HG03460 (cell line): Measurements from ENCODE around the gene NKD2.
"Not testable (repeated sequence)": the region's sequence is repeated elsewhere in the genome, so short reads cannot be mapped to it uniquely, and the experiment has no call there.

Experiments used
- ATAC-seq: cut with Tn5 transposase; IDR thresholded peaks from one replicate; pipeline ENCODE4 v1.9.1; 2021; ENCODE audit not compliant: unreplicated experiment

The NKD2 gene

DNA sequence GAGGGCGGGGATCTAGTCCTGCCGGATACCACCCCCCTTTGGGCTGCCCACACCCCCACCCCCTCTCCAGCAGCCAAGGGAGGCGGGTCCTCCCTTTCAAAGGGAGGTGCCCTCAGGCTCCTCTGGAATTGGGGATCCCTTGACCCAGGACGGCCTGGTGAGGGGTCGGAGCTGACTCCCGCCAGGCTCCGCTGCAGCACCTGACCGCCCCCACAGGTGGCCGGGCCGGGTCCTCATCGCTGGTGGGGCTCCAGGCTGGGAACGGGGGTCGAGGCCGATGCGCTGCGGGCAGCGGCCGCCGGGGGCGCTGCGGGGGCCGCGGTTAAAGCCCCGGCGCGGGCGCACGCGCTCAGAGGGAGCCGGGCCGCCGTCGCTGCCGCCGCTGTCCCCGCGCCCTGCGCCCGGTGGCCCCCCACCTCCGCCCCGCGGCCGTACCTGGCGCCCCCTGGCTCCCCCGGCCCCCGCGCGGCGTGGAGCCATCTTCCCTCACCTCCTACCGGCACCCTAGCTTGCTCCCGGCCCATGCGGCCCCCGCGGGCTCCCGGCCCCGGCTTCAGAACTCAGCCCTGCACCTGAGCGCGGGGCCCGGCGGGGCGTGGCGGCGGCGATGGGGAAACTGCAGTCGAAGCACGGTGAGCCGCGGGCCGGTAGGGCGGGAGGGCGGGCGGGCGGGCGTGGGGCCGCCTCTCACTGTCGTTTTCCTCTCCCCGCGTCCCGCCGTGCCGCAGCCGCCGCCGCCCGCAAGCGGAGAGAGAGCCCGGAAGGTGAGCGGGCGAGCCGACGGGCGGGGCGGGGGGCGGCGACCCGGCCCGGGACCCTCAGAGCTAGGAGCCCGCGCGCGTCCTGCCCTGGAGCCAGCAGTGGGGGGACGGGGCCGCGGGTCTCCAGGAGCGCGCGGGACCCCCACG lies at the start of gene NKD2:
Gene NKD2 (plus strand): TSS at position 352 of the 908 bp plus-strand sequence. CDS start 256 bp downstream, at position 608.
- ATAC-seq, result no peak

DNA sequence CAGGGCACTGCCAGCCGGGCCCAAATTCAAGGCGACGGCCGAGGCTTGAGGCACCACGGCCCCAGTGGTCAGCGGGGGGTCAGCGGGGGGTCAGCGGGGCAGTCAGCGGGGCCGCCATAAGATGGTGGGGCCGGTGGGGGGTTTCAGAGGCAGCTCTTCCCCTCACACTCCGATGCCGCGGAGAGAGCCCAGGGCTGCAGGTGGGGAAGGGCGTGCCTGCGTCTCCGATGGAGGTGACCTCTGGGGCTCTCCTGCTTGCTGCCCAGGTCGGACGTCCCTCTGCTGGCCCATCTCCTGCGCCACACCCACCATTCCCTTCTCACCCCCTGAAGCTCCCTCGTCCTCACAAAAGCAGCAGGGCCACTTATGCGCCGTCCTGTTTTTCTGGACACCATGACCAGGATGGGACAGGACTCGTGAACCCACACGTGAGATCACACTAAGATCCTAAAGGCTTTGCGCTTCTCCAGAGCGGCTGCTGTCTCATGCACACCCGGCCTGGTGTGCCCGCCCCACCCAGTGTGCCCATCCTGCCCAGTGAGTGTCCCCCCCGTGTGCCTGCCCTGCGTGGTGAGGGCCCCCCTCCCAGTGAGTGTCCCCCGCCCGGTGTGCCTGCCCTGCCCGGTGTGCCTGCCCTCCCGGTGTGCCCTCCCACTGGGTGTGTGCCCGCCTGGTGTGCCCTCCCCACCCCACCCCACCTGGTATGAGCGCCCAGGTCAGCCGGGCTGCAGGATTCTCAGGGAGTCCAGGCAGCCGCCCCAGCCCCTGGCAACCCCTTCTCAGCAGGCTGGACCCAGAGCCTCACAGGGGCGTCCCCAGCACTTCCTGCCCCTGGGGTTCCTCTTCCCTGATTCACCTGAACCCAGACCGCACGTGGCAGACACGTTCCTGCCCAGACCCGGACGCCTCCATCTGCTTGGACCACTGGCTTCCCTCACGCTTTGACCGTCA lies 48.7 kb upstream of the NKD2 start:
- ATAC-seq, result no peak

- no peak for ATAC-seq
Observed at GRCh38 chr5:960551-960950, 48.1 kb upstream of the NKD2 start.

DNA sequence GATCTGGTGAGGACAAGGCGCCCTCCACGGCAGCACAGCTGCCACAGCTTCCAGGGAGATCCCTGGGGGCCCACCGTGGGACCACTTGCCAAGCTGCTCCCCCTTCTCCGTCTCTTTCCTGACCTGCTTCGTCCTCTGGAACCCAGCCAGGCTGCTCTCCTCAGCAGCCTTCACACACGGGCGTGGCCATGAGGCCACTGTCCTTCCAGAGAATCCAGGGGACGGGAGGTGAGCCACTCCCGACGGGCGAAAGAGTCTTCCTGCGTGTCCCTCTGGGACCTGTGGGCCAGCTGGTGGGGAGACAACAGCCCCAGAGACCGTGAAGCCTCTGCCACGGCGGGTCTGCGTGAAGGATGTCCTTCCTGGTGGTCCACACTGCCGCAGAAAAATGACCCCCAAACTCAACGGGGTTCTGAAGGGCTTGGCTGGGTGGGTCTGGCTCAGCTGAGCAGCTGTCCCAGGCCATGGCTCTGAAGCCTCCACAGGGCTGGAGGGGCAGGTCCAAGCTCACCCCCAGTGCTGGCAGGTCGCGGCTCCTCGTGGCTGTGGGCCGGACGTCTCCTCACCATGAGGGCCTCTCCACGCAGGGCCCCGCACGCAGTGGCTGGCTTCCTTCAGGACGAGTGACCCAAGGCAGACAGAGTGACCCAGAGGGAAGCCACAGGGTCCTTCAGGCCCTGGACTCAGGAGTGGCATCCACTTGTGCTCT lies 47.4 kb upstream of the NKD2 start:
- no peak for ATAC-seq

DNA sequence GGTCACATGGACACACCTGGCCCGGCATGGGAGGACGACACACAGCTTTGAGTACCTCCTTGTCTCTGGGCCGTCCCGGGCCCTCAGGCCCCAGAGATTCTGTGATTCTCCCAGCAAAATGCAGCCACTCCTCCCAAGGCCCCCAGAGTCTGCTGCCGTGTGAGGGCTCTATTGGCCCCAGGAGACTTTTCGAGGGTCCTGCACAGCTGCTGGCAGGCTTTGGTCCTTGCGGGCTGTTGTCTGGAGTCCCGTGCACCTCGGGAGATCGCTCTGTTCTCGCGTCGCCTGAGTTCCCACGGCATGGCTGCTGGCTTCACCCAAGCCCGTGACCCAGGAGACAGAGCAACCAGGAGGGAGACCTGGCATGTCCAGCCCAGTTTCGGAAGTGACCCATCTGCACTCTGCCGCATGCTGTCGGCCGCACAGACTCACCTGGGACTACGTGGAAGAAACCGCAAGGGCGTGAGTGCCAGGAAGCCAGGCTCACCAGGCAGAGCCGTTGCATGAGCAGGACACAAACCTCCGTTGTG lies 46.8 kb upstream of the NKD2 start:
- no peak for ATAC-seq

DNA sequence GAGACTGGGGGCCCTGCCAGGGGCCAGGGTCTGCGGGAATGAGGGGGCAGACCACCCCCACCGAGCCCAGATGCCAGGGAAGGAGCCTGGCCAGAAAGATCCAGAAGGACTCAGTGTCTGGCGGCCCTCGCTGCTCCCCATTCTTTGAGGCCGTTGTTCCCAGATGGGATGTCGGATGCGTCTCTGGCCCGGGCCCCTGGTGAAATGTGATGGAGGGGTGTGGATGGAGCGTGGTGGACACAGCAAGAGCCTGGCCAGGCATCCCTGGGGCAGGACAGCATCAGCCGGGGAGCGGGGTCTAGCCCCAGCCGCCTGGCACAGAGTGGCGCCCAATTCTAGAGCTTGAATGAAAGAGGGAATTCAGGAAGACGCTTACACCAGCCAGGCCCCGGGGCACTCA lies 46.2 kb upstream of the NKD2 start:
- no peak for ATAC-seq

- no peak for ATAC-seq
Observed at GRCh38 chr5:962801-963200, 45.8 kb upstream of the NKD2 start.

DNA sequence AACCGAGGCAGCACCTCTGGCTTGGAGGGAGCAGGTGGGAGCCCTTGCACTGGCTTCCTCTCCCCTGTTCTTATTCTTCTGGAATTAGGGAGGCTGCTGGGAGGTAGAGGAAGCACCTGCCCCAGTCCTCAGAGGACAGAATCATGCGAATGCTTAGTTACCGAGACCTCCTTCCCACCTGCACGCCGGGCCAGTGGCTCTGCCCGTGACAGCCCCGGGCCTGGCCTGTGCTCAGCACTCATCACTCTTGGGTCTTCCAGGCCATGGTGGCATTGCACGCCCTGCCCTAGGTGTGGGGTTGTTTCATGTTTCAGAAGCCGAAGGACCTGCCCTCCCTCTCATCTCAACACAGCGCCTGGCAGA lies 45.3 kb upstream of the NKD2 start:
- no peak for ATAC-seq

GRCh38 chr5:963673-964531 lies 44.7 kb upstream of the NKD2 start:
- ATAC-seq, result peak; percentile 76

GRCh38 chr5:964821-965220 lies 43.8 kb upstream of the NKD2 start:
- no peak for ATAC-seq

- no peak for ATAC-seq
Observed at GRCh38 chr5:965604-966344, 42.8 kb upstream of the NKD2 start.

- ATAC-seq, result no peak
Observed at GRCh38 chr5:966345-966710, 42.3 kb upstream of the NKD2 start.

- ATAC-seq, result no peak
Observed at GRCh38 chr5:966941-967340, 41.7 kb upstream of the NKD2 start.

GRCh38 chr5:968881-969280 lies 39.7 kb upstream of the NKD2 start:
- ATAC-seq, result no peak

DNA sequence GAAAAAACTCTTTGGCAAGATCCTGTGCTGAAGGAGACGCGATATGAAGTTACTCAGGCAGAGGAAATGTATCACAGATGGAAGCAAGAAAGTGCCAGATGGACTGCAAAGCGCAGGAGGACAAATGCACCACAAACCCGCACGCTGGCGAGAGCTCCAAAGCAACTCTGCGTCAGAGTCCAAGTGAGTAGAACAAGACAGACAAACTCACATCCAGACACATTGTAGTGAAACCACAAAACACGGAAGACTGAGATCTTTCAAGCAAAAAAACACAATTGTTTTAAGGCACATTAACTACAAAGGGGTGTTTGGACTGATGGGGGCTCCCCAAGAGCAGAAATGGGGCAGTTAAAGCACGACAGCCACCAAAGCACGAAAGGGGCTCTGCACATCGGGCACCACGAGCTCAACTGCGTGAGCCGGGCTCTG lies 39.2 kb upstream of the NKD2 start:
- ATAC-seq, result no peak

DNA sequence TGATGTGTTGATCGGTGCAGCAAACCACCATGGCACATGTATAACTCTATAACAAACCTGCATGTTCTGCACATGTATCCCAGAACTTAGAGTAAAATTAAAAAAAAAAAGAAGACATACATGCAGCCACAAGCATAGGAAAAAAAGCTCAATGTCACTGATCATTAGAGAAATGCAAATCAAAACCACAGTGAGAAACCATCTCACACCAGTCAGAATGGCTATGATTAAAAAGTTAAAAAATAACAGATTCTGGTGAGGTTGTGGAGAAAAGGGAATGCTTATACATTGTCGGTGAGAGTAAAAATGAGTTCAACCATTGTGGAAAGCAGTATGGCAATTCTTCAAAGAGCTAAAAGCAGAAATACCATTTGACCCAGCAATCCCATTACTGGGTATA lies 36.0 kb upstream of the NKD2 start:
- not testable (repeated sequence) for ATAC-seq

DNA sequence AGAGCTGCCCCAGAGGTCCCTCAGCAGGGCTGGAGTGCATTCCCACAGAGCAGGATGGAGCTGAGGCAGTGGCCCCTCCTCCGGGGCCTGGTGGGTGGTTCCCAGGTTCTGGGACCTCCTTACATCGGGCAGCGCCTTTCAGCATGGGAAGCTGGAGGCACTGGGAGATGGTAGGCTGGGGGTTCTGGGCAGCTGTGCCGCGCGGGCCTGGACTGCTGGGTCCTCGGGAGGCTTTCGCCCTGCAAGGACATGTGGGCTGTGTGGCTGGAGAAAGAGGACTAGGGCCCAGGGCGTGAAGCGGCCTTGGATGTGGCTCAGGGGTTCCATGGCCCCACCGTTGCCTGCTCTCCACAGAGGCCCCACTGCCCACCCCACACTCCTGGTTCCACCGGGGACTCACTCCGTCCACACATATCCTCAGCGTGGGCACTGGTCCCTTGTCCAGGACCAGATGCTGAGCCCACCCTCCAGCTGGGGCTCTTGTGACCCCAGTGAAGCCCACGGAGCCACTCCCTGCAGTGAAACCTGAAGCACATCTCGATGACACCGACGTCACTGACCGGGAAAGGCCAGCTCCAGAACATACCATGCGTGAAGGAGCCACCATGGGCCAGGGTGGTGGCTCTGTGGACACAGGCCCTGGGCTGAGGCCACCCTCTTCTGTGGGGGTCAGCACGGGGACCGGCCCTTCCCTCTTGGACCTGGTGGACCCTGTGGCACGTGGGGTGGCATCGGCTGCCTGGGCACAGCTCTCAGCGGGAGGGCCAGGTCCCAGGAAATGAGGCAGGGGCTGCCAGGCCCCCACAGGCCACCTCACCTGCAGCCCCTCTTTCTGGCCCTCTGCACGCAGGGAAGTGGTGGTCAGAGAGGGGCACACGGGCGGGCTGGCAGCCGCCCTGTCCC lies 31.5 kb upstream of the NKD2 start:
- no peak for ATAC-seq

DNA sequence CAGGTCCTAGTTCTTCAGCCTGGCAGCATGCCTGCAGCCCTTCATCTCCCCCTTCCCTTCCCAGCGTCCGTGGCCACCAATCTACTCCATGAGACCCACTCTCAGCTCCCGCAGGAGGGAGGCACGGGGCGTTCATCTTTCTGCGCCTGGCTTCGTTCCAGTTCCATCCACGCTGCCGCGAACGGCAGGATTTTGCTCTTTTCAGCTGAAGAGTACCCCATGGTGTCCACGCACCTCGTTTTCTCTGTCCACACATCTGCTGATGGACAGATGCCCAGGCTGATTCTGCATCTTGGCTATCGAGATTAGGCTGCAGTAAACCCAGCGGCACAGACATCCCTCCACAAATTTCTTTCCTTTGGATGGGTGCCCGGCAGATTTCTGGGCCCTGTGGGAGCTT lies 30.5 kb upstream of the NKD2 start:
- no peak for ATAC-seq
